PC-3 (cell line): ENCODE data around the gene SHANK3. TPM values are rescaled to one million over a fixed set of nuclear protein-coding genes. Genes with fewer than 3 reads are reported as not detected.

Experiments used
- ATAC-seq: fragments of 200-7000 bp; cut with Tn5 transposase; 2 replicates; pipeline ENCODE4 v1.9.1; 2020; ENCODE audit warnings: mild to moderate bottlenecking, moderate library complexity
- BruUV-seq: library from RNA; stranded (reverse); fragments of 400-500 nt; replicated peaks from 2 replicates; lab custom pipeline; 2021; lab: Mats Ljungman, UMichigan
- CTCF ChIA-PET: fragments of 300-600 bp; sonication (Branson Sonifier 250); formaldehyde crosslinking; loops from one replicate; lab custom pipeline; 2022; ENCODE audit warnings: antibody characterized with exemption; lab: Charles Lee
- POLR2A ChIA-PET: fragments of 300-600 bp; sonication (Branson Sonifier 250); formaldehyde crosslinking; loops from one replicate; lab custom pipeline; 2022; ENCODE audit warnings: antibody characterized with exemption; ENCODE audit not compliant: unreplicated experiment; lab: Charles Lee
- DNase-seq: peaks from one replicate; pipeline ENCODE4 v3.0.0-alpha.2; 2015
- H2AFZ ChIP-seq: fragments of 300-600 bp; sonication (generic); 2 replicates; pipeline ENCODE4 v1.6.0; 2016; ENCODE audit warnings: antibody characterized with exemption, low read length
- H3F3A ChIP-seq: fragments of 300-600 bp; sonication (generic); one replicate; pipeline ENCODE4 v1.6.0; 2017; ENCODE audit warnings: antibody characterized with exemption, low read length, control low read depth, mild to moderate bottlenecking; ENCODE audit not compliant: unreplicated experiment
- H3K27ac ChIP-seq: fragments of 300-600 bp; sonication (generic); 2 replicates; pipeline ENCODE4 v1.5.1; 2016; ENCODE audit warnings: mild to moderate bottlenecking, low read length
- H3K27me3 ChIP-seq: fragments of 300-600 bp; sonication (generic); 2 replicates; pipeline ENCODE4 v1.6.1; 2016; ENCODE audit warnings: low read length, mixed read lengths
- H3K36me3 ChIP-seq: fragments of 300-600 bp; sonication (generic); 2 replicates; pipeline ENCODE4 v1.6.1; 2016; ENCODE audit warnings: low read depth, mixed run types, low read length, mixed read lengths
- H3K4me1 ChIP-seq: fragments of 300-600 bp; sonication (generic); 2 replicates; pipeline ENCODE4 v1.5.1; 2016; ENCODE audit warnings: low read length; ENCODE audit not compliant: insufficient read depth
- H3K4me2 ChIP-seq: fragments of 300-600 bp; sonication (generic); 2 replicates; pipeline ENCODE4 v1.6.0; 2016; ENCODE audit warnings: low read length
- H3K4me3 ChIP-seq: fragments of 300-600 bp; sonication (generic); 2 replicates; pipeline ENCODE4 v1.5.1; 2016; ENCODE audit warnings: mild to moderate bottlenecking, low read length, mixed read lengths
- H3K79me2 ChIP-seq: fragments of 300-600 bp; sonication (generic); 2 replicates; pipeline ENCODE4 v1.6.1; 2017; ENCODE audit warnings: low read length, mixed read lengths
- H3K9ac ChIP-seq: fragments of 300-600 bp; sonication (generic); 2 replicates; pipeline ENCODE4 v1.6.0; 2016; ENCODE audit warnings: mild to moderate bottlenecking, low read length
- H3K9me2 ChIP-seq: fragments of 300-600 bp; sonication (generic); replicated peaks from 2 replicates; pipeline ENCODE4 v1.6.1; 2016; ENCODE audit warnings: mixed run types, low read length, mixed read lengths
- H3K9me3 ChIP-seq: fragments of 300-600 bp; sonication (generic); 2 replicates; pipeline ENCODE4 v1.6.1; 2016; ENCODE audit warnings: low read length, mixed read lengths
- H4K20me1 ChIP-seq: fragments of 300-600 bp; sonication (generic); 2 replicates; pipeline ENCODE4 v1.6.1; 2016; ENCODE audit warnings: low read length, mixed read lengths
- EZH2 ChIP-seq: fragments of 300-600 bp; sonication (generic); IDR thresholded peaks from one replicate; pipeline ENCODE4 v1.6.1; 2017; ENCODE audit warnings: antibody characterized with exemption, mild to moderate bottlenecking, low read length; ENCODE audit not compliant: unreplicated experiment
- EZH2phosphoT487 ChIP-seq: fragments of 300-600 bp; sonication (generic); IDR thresholded peaks from 2 replicates; pipeline ENCODE4 v1.6.1; 2018; ENCODE audit warnings: mild to moderate bottlenecking, antibody characterized with exemption, low read length, borderline replicate concordance
- intact Hi-C: fragments of 100-400 bp; cut with micrococcal nuclease; formaldehyde crosslinking; loops from 2 replicates; pipeline ENCODE4 v1.9.0; 2023
- total RNA-seq: library from RNA; depleted of rRNA; stranded (reverse); fragments of >200 nt; gene quantifications from 2 replicates; pipeline ENCODE4 v1.2.3, GENCODE V29; 2014
- TF ChIP-seq, protein P1 (sequence below): fragments of 300-600 bp; sonication (generic); conservative IDR thresholded peaks from 2 replicates; pipeline ENCODE4 v1.5.1; 2017; ENCODE audit warnings: antibody characterized with exemption, low read depth, mild to moderate bottlenecking, low read length

SHANK3 gene
- total RNA-seq, 1 experiment from 2014 or later: 3.7 TPM

DNA sequence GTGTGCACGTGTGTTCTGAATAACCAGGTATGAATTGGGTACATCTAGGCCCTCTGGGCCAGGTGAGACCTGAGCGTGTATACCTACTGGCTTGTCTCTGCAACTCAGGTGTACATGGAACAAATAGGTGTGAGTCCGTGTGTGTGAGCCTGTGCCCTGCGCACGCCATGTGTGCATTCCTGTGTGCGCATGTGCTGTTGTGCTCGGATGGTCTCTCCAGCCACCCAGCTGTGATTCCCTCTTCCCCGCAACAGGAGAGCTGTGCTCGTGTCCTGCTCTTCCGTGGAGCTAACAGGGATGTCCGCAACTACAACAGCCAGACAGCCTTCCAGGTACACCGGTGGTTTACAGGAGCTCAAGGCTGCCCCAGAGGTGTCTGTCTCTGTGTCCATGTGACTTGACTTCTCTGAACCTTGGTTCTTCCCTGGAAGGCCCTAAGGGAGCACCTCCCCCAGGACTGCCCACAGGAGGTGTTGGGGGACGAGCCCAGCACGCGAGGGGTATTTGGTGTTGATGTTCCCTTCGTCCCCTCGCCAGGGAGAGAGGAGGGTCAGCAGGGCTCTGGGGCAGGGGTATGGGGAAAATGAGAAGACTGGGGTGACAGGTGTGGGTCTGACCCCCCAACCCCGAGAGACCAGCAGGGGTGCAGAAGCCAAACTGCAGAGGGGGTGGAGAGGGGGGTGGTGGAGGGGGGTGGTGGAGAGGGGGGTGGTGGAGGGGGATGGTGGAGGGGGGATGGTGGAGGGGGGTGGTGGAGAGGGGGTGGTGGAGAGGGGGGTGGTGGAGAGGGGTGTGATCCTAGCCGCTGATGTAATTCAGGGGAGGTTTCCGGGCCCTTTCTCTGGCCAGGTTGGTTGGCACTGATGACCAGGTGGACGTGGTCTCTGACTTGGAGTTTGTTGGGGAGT is 10.7 kb downstream of the SHANK3 start:
- CTCF ChIA-PET: no interaction called here
- Histone ChIP-seq H3K4me3 (no peak overlapping the region), H2AFZ (no peak overlapping the region), H3K4me2 (no peak overlapping the region), H3K4me1 (no peaks in the 10 kb centered on the region), H3F3A (no peaks in the 10 kb centered on the region), H3K9me3 (no peaks in the 10 kb centered on the region), H4K20me1 (no peaks in the 10 kb centered on the region), H3K79me2 (no peaks in the 10 kb centered on the region), H3K27me3 (no peaks in the 10 kb centered on the region), H3K9me2 (no peaks in the 10 kb centered on the region), H3K36me3 (no peaks in the 10 kb centered on the region), H3K27ac (no peak overlapping the region), H3K9ac (no peak overlapping the region)
- ATAC-seq (no peak), DNase-seq (no peak)
- POLR2A ChIA-PET: no interaction called here
- intact Hi-C loops: no loop called here
- TF ChIP-seq EZH2: no peak
- BruUV-seq: no TSS peak

DNA sequence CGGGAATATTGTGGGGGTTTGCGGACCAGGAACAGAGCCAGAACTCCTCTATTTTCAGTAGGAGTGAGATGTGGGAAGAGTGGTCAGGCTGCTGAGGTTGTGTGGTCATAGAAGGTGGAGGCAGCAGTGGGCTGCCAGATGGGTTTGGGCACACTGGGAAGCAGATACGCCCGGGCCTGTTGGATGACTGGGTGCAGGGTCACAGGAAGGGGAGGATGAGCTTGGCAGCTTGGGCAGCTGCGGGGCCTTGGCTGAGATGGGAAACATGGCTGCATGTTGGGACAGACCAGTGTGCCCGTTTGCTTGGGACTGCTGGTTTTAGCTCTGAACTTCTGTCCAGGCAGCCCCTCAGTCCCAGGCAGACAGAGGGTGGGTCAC is 11.4 kb downstream of the SHANK3 start:
- Histone ChIP-seq H3K9ac (no peak overlapping the region), H3K27ac (no peak overlapping the region), H3K79me2 (no peaks in the 10 kb centered on the region), H3K4me1 (no peaks in the 10 kb centered on the region), H3K9me3 (no peaks in the 10 kb centered on the region), H3K36me3 (no peaks in the 10 kb centered on the region), H2AFZ (no peak overlapping the region), H3K9me2 (no peaks in the 10 kb centered on the region), H3K4me3 (no peak overlapping the region), H4K20me1 (no peaks in the 10 kb centered on the region), H3K27me3 (no peaks in the 10 kb centered on the region), H3K4me2 (no peak overlapping the region), H3F3A (no peaks in the 10 kb centered on the region)
- no peak for ATAC-seq
- ChIA-PET CTCF (no interaction called here), POLR2A (no interaction called here)
- TF ChIP-seq EZH2 (no peak), EZH2phosphoT487 (no peak)
- TF ChIP-seq, protein P1, sequence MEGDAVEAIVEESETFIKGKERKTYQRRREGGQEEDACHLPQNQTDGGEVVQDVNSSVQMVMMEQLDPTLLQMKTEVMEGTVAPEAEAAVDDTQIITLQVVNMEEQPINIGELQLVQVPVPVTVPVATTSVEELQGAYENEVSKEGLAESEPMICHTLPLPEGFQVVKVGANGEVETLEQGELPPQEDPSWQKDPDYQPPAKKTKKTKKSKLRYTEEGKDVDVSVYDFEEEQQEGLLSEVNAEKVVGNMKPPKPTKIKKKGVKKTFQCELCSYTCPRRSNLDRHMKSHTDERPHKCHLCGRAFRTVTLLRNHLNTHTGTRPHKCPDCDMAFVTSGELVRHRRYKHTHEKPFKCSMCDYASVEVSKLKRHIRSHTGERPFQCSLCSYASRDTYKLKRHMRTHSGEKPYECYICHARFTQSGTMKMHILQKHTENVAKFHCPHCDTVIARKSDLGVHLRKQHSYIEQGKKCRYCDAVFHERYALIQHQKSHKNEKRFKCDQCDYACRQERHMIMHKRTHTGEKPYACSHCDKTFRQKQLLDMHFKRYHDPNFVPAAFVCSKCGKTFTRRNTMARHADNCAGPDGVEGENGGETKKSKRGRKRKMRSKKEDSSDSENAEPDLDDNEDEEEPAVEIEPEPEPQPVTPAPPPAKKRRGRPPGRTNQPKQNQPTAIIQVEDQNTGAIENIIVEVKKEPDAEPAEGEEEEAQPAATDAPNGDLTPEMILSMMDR: no peak
- DNase-seq: no peak
- BruUV-seq: no TSS peak
- intact Hi-C loops: no loop called here

DNA sequence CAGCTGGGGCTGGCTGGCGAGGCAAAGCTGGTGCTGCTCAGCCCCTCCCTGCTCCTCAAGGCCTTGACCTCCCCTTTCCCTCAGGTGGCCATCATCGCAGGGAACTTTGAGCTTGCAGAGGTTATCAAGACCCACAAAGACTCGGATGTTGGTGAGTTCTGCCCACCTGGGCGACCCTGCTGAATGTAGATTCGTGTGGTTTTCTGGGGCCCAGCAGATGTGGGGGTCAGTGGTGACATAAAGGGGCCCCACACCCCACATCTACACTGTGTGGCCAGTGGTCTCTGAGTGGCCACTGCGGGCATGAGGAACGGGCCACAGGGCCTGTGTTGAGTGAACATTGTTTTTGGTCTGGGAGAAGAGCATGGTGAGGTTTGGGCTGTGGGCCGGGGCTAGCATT is 11.9 kb downstream of the SHANK3 start:
- no peaks in the 10 kb centered on the region for H3K79me2 ChIP-seq
- no peak overlapping the region for H3K27ac ChIP-seq
- no peaks in the 10 kb centered on the region for H3K36me3 ChIP-seq
- no peaks in the 10 kb centered on the region for H3K4me1 ChIP-seq
- H2AFZ ChIP-seq: no peak overlapping the region
- DNase-seq (no peak), ATAC-seq (no peak)
- H3F3A ChIP-seq: no peaks in the 10 kb centered on the region
- CTCF ChIA-PET: no interaction called here
- no TSS peak for BruUV-seq
- H4K20me1 ChIP-seq: no peaks in the 10 kb centered on the region
- H3K4me3 ChIP-seq: no peak overlapping the region
- no peak overlapping the region for H3K4me2 ChIP-seq
- no peaks in the 10 kb centered on the region for H3K27me3 ChIP-seq
- no peaks in the 10 kb centered on the region for H3K9me2 ChIP-seq
- POLR2A ChIA-PET: no interaction called here
- H3K9me3 ChIP-seq: no peaks in the 10 kb centered on the region
- H3K9ac ChIP-seq: no peak overlapping the region
- intact Hi-C loops: no loop called here
- no peak for TF ChIP-seq EZH2
- TF ChIP-seq, protein P1: no peak
- no peak for TF ChIP-seq EZH2phosphoT487
